Left renal cortex interstitium (tissue), 4 donors: ENCODE data around the gene MASP1. TPM values are rescaled to one million over a fixed set of nuclear protein-coding genes. Genes with fewer than 3 reads are reported as not detected.
"Not testable (repeated sequence)": the region's sequence is repeated elsewhere in the genome, so short reads cannot be mapped to it uniquely, and the experiment has no call there.

Source experiments
- DNase-seq, 4 donors: peaks; one replicate each; pipeline ENCODE4 v3.0.0-alpha.2; 2013; ENCODE audit warnings: low read depth in 4 of 4, low spot score in 2 of 4, missing footprints in 1 of 4
- polyA plus RNA-seq, 4 donors: library from polyadenylated mRNA; unstranded; fragments of 120-200 nt; gene quantifications; one replicate each; pipeline ENCODE4 v1.2.1, GENCODE V29; 2013; ENCODE audit not compliant: insufficient read length in 4 of 4

MASP1 gene
- polyA plus RNA-seq, 4 donors = 7.2 to 10.2 (median 8.4) TPM

GRCh38 chr3:187236962-187237361 lies 54.6 kb downstream of the MASP1 start:
- DNase-seq = no peak

- no peak for DNase-seq
Measured at GRCh38 chr3:187230011-187230410, 61.5 kb downstream of the MASP1 start.

- DNase-seq = no peak
Measured at GRCh38 chr3:187228740-187229139, 62.8 kb downstream of the MASP1 start.

- no peak for DNase-seq
Measured at GRCh38 chr3:187227658-187228258, 63.8 kb downstream of the MASP1 start.

DNA sequence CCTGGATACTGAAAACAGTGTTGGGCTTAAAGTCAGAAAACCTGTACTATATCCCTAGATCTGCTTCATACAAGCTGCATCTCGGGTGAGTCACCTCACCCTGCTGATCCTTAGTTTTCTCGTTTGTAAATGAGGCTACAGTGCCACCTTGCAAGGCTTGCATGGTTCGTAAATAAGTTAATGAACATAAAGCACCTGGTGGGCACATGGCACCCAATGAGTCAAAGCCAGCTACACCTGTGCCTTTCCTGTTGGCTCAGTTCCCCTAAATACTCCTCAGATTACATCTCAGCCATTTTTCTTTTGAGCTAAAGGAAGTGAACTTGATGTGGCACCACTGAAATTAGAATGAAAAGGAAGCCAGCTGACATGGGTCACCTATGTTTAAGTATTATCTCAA lies 67.7 kb downstream of the MASP1 start:
- DNase-seq = peak in 1 of 4 donors; percentile 7

DNA sequence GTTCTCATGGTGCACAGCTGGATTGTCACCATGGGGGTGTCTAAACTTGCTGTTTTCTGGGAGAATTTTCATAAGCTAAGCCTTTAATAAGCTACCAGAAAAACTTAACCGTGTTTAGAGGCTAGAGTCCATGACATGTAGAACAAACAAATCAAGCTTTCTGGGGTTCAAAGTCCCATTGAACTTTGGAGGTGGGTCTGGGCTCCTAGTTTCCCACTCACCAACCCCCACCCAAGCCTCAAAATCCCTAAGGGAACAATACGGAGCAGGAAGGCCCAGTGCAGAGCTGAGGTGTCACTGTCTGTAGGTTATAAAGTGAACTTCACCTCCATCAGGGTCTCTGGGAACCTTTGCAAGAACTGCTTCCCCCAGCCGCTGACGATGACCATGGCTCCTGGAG lies 68.7 kb downstream of the MASP1 start:
- DNase-seq = no peak

- no peak for DNase-seq
Measured at GRCh38 chr3:187215460-187215859, 76.1 kb downstream of the MASP1 start.

GRCh38 chr3:187213616-187214015 lies 77.9 kb downstream of the MASP1 start:
- DNase-seq = peak in 2 of 4 donors; percentile 29 to 34

DNA sequence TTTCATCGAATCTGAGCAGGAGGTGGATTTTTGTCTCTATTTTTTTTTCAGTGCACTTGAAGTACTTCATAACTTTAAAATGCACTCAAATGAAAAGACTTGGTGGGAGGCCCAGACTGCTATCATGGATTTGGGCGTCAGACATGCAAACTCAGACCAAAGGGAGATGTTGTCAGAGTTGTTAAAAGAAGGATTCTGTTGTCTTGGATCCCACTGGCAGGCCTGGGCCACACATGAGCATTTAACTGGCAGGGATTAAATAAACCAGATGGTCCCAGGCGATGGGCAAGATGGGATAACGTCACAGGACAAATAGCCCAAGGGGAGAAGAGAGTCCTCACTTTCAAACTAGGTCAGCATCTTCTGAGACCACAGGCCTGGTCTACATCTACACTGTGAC lies 78.8 kb downstream of the MASP1 start:
- no peak for DNase-seq

DNA sequence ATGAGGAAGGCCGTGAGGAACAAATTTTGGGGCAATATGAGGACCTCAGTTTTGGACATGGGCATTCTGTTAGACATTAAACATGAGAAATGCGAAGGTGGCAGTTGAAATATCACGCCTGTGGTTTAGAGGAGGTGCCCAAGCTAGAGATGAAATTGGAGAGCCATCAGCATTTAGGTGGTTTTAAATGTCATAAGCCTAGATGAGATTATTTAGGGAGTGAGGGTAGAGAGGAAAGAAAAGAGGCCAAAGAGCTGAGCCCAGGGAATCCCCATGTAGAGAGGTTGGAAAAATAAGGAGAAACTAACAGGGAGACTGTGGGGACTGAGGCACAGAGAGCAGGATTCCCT lies 79.4 kb downstream of the MASP1 start:
- no peak for DNase-seq

DNA sequence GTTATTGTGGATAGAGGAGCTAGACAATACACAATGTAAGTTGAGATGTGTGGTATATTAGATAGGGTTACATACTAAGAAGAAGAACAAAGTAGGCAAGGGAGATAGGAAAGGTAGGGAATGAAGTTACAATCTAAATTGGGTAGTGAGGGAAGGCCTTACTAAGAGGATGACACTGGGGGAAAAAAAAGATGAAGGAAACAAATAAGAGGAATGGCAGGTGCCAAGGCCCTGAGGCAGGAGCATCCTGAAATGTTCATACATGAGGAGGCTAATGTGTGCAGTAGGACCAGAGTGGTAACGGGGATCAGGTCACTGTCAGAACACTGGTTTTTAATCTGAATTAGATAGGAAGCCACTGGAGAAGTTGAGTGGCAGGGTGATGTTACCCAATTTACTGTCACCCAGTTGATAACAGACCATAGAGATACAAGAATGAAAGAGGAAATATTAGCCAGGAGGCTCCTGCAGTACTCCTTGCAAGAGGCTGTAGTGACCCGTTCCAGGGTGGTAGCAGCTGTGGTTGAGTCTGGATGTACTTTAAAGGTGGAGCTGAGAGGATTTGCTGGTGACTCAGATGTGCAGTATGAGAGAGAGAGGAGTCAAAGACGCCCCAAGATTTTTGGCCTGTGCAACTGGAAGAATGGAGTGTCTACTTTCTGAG lies 79.9 kb downstream of the MASP1 start:
- DNase-seq = no peak

GRCh38 chr3:187210545-187211327 lies 80.8 kb downstream of the MASP1 start:
- DNase-seq = no peak

GRCh38 chr3:187210091-187210490 lies 81.4 kb downstream of the MASP1 start:
- no peak for DNase-seq

DNA sequence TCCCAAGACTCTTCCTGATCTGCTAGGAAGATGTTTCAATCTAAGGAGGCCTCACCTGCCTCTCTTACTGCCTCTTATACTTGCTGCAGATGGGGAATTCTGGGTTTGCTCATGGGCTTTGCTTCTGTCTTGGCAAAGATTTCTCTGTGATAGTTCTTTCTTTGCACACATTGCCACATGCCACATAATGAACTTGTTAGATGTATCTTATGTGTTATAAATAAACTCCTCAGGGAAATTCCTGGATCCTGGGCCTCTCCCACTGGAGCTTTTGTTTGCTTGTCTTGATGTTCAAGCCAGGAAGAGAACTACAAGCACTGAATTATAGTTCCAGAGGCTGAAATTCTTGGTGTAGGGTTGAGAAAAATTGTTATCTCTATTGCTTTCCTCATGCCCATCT lies 82.0 kb downstream of the MASP1 start:
- DNase-seq = no peak

GRCh38 chr3:187208159-187208558 lies 83.4 kb downstream of the MASP1 start:
- no peak for DNase-seq

- no peak for DNase-seq
Measured at GRCh38 chr3:187207624-187208023, 83.9 kb downstream of the MASP1 start.

DNA sequence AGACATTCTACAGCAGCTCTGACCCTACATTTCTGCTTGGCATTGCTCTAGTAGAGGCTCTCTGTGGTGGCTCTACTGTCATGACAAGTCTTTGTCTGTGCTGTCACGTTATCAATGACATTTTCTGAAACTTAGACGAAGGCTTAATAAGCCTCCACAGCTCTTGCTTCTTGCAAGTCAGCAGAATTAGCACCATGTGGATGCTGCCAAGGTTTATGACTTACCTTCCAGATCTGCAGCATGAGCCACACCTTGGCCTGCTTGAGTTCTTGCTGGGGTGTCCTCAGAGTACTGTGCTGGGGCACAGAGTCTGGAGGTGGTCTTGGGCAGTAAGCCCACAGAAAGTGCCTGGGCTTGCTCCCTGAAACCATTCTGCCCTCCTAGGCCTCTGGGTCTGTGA lies 84.5 kb downstream of the MASP1 start:
- DNase-seq = no peak

- DNase-seq = no peak
Measured at GRCh38 chr3:187205683-187206082, 85.9 kb downstream of the MASP1 start.

DNA sequence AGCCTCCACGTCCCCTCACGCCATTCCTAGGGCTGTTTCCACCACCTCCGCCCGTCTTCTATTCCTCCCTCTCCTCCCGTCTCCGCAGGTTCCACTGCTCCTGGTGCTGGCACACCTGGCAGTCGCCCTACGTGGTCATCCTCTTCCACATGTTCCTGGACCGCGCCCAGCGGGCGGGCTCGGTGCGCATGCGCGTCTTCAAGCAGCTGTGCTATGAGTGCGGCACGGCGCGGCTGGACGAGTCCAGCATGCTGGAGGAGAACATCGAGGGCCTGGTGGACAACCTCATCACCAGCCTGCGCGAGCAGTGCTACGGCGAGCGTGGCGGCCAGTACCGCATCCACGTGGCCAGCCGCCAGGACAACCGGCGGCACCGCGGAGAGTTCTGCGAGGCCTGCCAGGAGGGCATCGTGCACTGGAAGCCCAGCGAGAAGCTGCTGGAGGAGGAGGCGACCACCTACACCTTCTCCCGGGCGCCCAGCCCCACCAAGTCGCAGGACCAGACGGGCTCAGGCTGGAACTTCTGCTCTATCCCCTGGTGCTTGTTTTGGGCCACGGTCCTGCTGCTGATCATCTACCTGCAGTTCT lies 92.0 kb downstream of the MASP1 start:
- DNase-seq = not testable (repeated sequence)

DNA sequence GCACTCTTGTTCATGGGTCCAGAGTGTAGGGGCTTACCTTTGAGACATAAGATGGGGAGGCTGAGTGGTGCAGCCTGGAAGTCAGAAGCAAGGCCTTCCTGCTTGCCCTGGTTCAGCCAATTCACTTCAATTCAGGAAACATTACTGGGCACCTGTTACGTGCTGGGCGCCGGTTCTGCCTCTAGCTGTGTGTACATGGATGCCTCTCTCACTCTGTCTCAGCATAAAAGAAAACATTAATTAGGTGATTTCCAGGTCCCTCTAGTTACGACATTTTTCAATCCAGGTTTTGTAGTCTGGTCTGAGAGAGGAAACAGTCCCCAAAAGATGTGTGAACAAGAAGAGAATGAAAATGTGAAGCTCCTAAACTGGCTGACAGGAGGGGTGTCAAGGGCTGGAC lies 93.0 kb downstream of the MASP1 start:
- DNase-seq = no peak

DNA sequence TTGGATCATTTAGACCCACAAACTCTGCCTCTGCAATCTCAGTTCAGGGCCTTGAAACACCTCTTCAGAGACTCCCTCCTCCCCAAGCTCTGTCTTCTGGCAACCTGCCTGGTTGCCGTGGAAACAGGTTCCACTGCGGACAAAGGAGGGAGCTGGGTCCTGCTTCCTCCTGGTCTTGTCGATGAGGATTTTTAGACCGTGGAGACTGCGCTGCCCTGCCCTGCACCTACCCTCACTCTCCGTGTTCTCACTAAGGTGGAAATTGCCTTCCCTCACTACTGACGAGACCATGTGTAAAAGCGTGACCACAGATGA lies 94.2 kb downstream of the MASP1 start, which contains the start of gene RTP1:
TSS of gene RTP1 (plus strand) at position 152 of the 315 bp plus-strand sequence. CDS start at position 182, 30 bp downstream.
- DNase-seq = no peak
